GM18861 (cell line): ENCODE results near the gene SHOC1.
A peak's percentile ranks its signal among the peaks of the same experiment; 100 is the strongest.
"Not testable (repeated sequence)": the region's sequence is repeated elsewhere in the genome, so short reads cannot be mapped to it uniquely, and the experiment has no call there.

Experiments
- ATAC-seq: cut with Tn5 transposase; IDR thresholded peaks from one replicate; pipeline ENCODE4 v1.9.1; 2021; ENCODE audit not compliant: unreplicated experiment

The SHOC1 gene

DNA sequence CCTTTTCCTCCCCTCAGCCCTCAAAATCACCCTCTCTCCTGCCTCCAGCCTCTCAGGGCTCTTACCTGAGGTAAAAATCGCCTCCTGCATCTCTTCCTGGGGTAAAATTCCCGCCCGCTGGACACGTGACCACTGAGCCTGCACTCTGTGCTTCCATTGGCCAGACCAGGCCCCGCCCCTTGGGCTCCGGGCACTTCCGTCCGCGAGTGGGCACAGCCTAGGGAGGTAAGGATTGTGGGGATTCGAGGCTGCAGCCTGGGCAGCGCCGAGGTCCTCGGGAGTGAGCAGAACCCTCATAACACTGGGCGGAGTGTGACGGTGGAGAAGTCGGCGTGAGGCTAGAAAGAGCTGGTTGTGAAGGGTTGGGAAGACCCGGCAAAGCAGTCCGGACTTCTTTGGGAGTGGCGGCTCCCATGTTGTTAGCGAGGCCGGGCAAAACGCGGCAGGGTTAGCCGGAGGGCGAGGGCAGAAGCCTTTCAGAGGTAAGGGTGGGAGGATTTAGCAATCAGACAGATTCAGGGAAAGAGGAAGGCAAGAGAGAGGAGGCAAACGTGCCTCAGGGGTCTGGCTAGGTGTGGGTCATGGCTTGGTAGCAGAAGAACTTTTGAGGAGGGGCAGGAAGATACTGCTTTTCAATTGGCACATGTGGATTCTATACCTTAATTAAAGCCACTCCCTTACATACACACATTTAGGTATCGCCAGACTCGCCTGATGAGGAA lies at the start of gene SHOC1:
TSS of gene SHOC1 (minus strand) at position 103 of the 722 bp plus-strand sequence. CDS start 3,519 bp downstream, outside the sequence.
- no peak for ATAC-seq

GRCh38 chr9:111843971-111844370 lies 49.2 kb upstream of the SHOC1 start:
- ATAC-seq = no peak

DNA sequence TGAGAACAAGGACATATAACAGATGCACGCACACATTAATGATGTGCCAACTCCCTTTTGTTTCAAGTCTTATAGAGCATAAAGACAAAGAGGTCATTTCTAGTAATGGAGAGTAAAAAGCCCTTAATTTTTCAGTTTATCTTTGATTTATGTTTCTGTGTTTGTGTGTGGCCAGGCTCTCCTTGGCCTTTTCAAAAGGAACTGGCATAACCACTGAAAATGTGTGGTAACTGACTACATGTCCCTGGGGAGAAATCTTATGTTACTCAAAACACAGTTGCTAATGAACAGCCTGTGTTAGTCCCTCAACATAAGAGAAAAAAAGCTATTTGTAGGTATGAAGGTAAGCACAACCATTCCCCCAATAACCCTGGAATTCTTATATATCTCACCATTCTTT lies 47.6 kb upstream of the SHOC1 start:
- ATAC-seq = peak; percentile 87

DNA sequence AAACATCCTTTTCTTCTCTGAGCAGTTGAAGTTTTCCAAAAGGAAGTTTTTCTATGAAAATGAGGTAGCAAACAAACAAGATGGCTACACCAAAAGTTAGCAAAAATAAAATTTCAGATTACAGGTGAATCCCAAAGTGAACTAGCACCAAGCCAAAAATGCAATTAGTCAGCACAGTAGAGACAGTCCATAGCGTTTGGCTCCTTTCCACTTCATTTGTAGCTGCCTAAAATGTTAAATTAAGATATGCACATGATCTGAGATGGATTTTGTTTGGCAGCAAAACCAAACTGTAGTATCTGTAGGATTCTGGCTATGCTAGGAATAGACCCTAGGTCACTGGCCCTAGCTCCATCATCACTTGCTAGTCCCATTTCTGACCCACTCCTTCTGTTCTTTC lies 45.7 kb upstream of the SHOC1 start:
- no peak for ATAC-seq

- ATAC-seq = no peak
Measured at GRCh38 chr9:111839987-111840386, 45.2 kb upstream of the SHOC1 start.

GRCh38 chr9:111839387-111839786 lies 44.6 kb upstream of the SHOC1 start:
- peak; percentile 44 for ATAC-seq

- no peak for ATAC-seq
Measured at GRCh38 chr9:111838439-111838838, 43.7 kb upstream of the SHOC1 start.

DNA sequence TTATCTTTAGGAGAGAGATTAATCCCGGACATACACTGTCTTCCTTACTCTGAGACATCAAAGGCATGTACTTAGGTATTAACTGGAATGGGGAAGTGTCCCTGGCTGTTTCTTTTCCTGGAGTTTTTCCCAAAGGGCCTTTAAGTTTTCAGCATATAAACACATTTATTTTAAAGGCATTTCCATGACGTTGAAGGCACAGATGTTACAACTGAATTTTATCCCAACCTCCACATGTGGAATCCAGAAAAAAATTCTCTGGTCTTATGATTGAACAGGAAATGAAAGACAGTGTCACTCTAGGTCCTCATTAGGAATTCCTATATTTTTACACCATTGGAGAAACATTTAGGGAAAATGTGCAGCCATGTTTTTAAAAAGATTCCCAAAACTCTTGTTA lies 41.6 kb upstream of the SHOC1 start:
- ATAC-seq = no peak

- no peak for ATAC-seq
Measured at GRCh38 chr9:111833941-111834340, 39.2 kb upstream of the SHOC1 start.

GRCh38 chr9:111832449-111832848 lies 37.7 kb upstream of the SHOC1 start:
- ATAC-seq = no peak

DNA sequence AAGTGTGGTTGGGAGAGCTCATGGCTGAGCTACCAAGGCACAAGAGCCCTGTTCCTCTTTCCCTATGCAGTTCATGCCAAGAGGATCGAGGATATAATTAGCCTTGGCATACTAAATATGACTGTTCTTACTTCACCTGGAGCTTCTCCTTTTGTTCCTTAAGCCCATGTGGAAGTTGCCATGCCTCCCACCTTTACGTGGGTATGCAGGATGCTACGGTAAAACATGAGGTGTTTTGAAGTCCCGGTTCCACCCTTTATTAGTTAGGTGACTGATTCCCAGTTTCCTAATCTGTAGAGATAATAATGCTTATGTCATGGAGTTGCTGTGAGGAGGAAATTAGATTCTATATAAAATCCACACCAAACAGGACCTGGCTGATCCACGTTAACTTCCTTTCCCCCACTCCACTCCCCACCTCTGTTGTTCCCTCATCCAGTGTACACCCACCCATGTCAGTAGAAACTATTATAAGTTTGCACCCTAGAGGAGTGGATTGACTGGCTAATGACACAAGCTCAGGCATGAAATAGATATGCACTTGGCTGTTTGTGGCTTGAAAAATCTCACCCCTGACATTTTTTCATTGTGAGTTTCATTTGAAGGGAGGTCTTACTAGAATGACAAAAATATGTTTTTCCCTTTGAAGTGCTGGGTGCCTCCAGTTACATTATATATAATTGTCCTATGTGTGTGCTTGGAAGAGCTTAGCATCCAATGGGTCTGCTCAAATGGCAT lies 36.8 kb upstream of the SHOC1 start:
- ATAC-seq = no peak

DNA sequence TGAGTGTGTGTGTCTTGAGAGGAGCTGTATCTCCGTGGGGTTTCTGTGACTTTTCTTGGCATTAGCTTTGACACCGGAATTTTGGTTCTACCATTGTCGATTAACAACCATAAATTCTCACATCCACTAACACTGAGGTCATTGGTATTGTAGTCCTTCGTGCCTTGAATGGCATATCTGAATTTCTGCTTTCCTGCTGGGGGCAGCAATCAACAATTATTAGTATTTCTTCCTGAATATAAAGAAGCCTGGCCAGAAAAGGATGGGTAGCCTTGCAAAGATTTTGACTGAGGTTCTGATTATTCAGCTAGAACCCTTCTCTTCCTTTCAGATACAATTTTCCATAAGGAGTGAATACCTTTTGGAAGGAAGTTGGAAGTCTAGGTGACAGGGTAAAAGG lies 33.5 kb upstream of the SHOC1 start:
- no peak for ATAC-seq

DNA sequence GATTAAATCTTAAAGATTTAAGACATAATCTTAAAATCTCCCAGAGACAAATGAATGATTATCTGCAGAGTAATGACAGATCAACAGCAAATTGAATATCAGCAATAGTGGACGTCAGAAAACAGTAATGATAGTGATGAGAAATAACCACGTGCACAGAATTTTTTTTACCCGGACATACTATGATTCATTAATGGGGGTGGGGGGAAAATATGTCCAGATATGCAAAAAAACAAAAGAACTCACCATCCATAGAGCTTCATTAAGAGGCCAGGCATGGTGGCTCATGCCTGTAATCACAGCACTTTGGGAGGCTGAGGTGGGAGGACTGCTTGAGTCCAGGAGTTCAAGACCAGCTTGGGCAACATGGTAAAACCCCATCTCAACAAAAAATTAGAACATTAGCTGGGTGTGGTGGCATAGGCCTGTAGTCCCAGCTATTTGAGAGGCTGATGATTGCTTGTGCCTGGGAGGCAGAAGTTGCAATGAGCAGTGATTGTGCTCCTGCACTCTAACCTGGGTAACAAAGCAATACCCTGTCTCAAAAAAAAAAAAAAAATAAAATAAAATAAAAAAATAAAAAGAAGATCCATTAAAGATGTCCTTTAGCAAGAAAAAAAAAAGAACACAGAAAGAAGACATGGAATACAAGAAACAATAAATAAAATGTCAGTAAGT lies 30.9 kb upstream of the SHOC1 start:
- no peak for ATAC-seq

DNA sequence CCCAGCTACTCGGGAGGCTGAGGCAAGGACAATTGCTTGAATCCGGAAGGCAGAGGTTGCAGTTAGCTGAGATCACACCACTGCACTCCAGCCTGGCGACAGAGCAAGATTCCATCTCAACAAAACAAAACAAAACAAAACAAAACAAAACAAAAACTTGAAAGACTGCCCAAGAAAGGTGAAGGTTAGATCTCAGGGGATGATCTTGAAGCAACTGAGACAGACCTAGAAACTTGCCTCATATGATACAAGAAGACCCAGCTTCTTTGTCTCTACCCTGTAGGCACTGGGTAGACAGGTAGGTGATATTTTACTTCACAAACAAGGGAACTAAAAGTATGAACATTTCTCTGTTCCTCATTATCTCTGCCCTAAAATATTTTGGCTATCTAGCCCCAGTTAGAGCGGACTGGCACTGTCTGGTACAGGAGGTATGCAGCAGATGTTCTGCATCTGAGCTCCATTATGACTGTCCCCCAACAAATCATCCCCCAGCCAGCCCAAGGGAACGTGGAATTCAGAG lies 26.3 kb upstream of the SHOC1 start:
- ATAC-seq = no peak

DNA sequence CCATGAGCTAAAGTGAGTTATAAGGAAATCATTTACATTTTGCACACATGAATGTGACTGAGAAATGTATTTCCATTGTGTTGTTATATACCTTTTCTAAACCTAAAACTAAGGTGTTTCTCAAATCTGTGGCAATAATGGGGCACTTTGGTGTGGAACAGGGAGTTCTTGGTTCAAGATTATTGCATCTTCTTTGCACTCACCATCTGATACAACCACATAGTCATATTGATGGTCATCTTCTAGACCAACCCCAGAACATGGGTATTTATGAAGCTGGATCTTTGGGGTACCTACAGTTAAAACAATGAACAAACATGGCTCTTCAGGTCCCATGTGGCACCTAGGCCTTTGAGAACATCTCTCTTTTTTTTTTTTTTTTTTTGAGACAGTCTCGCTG lies 24.6 kb upstream of the SHOC1 start:
- ATAC-seq = no peak

GRCh38 chr9:111815285-111816070 lies 20.7 kb upstream of the SHOC1 start:
- no peak for ATAC-seq

DNA sequence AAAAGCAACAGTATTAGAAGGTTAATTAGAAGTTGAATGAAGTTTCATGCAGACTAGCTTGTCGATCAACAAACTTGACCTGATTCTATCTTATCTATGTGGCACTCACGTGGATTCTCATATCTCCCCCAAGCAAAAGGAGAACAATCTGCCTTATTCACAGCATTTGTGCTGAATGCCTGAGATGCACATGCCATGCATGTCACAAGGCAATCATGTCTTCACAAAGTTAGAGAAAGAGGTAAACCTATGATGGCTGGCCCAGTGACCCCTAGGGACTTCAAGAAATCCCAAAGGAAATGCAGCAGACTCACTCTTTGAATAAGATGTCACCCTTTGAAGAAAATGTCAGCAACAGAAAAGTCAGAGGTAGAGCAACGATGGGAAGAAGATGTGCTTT lies 17.6 kb upstream of the SHOC1 start:
- no peak for ATAC-seq

DNA sequence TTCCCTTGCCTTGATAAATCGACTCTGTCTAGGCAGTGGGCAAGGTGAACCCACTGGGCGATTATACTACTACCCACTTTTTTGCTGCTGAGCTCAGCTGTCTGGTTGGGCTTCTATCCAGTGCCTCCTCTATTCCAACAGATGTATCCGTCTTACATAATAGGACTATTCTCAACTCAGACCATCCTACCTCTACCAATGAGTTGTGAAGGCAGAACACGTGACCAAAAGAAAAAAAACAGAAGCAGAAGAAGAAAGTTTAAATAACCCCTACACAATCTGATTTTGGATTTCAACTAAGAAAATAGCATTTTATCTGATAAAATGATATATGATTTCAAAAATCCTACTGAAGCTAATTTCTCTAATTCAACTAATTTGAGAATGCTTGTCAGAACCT lies 16.2 kb upstream of the SHOC1 start:
- ATAC-seq = no peak

- not testable (repeated sequence) for ATAC-seq
Measured at GRCh38 chr9:111810415-111810814, 15.7 kb upstream of the SHOC1 start.

DNA sequence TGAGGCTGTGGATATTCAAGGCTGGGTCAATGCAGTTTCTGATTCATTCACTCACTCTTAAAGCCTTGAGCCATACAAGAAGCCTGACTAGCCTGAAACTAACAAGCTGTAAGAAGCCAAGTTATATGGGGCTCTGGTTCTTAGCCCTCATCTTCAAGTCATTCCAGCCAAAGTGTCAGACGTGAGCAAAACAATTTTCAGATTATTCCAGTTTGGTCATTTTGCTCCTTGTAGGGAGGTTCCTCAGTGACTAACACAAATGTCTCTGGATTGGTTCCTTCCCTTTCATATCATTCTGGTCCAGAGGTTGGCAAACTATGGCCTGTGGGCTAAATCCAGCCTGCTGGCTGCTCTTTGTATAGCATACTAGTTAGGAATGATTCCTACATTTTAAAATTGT lies 12.5 kb upstream of the SHOC1 start:
- no peak for ATAC-seq

- ATAC-seq = no peak
Measured at GRCh38 chr9:111806259-111806658, 11.5 kb upstream of the SHOC1 start.
